Uterus (tissue), 4 donors: ENCODE results near the gene GLIS1. TPM values are rescaled to one million over a fixed set of nuclear protein-coding genes. Genes with fewer than 3 reads are reported as not detected.

Experiments used
- DNase-seq, 2 donors: peaks; one replicate each; pipeline ENCODE4 v3.0.0-alpha.2; 2019 to 2020
- H3K27ac ChIP-seq, 2 donors: fragments of 200-600 bp; sonication (generic); 1 replicate in 1 of 2; 2 replicates in 1 of 2; pipeline ENCODE4 v1.5.1; 2016 to 2018
- H3K27me3 ChIP-seq, 2 donors: fragments of 200-600 bp; sonication (generic); one replicate each; pipeline ENCODE4 v1.5.1; 2018 to 2019; ENCODE audit warnings: control low read depth in 1 of 2
- H3K36me3 ChIP-seq, 2 donors: fragments of 200-600 bp; sonication (generic); one replicate each; pipeline ENCODE4 v1.5.1; 2019; ENCODE audit warnings: control low read depth in 1 of 2
- H3K4me1 ChIP-seq, 2 donors: fragments of 200-600 bp; sonication (generic); one replicate each; pipeline ENCODE4 v1.5.1; 2018 to 2019; ENCODE audit warnings: control low read depth in 1 of 2
- H3K4me3 ChIP-seq, 2 donors: fragments of 200-600 bp; sonication (generic); 1 replicate in 1 of 2; 2 replicates in 1 of 2; pipeline ENCODE4 v1.5.1; 2018 to 2019; ENCODE audit warnings: mild to moderate bottlenecking in 1 of 2
- H3K9me3 ChIP-seq, 2 donors: fragments of 200-600 bp; sonication (generic); one replicate each; pipeline ENCODE4 v1.5.1; 2019; ENCODE audit warnings: control low read depth in 1 of 2
- POLR2A ChIP-seq, 2 donors: fragments of 450-650 bp; IDR thresholded peaks; one replicate each; pipeline ENCODE4 v1.6.1; 2016; ENCODE audit warnings: antibody characterized with exemption in 2 of 2, mild to moderate bottlenecking in 1 of 2, moderate library complexity in 1 of 2
- intact Hi-C: fragments of 100-400 bp; cut with DNase I; formaldehyde crosslinking; loops from one replicate; pipeline ENCODE4 v1.15.1; 2023; ENCODE audit warnings: low total_unique reads
- total RNA-seq, 4 donors: library from RNA; depleted of rRNA in 3 of 4; stranded (reverse); fragments of >200 nt in 3 of 4; gene quantifications; one replicate each; pipeline versions ENCODE4 v1.1.0 to v1.2.4, GENCODE V29; 2014 to 2023
- TF ChIP-seq, protein P1 (sequence below), 4 experiments: fragments of 200-600 bp in 2 of 4; fragments of 450-650 bp in 2 of 4; sonication (generic) in 2 of 4; IDR thresholded peaks; one replicate each; pipeline ENCODE4 v1.5.1; 2016 to 2019; ENCODE audit warnings: antibody characterized with exemption in 4 of 4, mild to moderate bottlenecking in 2 of 4, moderate library complexity in 1 of 4
- donor health status: DM: yes; HTN: yes; CAD: no.

The GLIS1 gene
- total RNA-seq, 4 donors from 2014 or later: 0.21 to 1.0 TPM; not detected in 2

DNA sequence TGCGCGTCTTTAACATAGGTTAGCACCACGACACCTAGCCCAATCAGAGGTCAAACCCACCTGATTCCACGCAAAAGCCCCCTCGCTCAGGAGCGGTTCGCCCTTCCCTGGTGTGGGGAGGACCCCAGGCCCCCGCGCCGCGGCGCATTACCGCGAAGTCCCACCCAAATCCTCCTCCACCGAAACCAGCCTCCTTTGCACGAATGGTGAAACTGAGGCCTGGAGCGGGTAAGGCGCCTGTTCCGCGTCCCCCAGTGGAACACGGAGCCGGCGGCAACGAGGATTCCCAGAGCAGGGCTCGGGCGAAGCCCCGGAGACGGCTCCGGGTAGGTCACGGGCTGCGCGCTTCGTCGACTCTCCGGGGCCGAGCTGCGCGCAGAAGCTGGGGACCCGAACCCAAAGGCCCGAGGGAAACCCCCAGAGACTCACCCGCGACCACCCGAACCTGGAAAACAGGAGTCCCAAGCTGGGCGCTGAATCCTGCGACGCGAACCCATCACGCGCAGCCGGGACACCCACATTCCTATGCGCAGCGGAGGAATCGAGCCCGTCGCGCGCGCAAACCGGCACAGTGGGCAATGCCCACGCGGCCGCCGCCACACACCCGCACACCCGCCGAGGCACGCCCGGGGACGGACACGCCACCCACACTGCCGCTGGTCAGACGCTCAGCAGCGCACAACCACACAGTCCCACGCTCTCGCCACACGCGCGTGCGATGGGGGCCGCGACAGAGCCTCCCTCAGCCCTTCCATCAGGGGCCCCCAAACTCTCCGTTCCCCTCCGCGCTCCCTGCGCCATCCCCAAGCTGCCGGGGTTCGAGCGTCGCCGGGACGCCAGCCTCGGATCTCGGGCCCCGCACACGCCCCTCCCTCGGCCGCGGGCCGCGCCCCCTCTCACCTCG lies 507 bp downstream of the GLIS1 start:
- H3K27ac ChIP-seq: no peak overlapping the region
- no peaks in the 10 kb centered on the region for H3K36me3 ChIP-seq
- no peaks in the 10 kb centered on the region for H3K9me3 ChIP-seq
- H3K27me3 ChIP-seq: peaks cover 0 to 6% of the 10 kb centered on the region in 2 donors
- peaks cover 0 to 10% of the 10 kb centered on the region in 2 donors for H3K4me1 ChIP-seq
- H3K4me3 ChIP-seq: peak overlapping the region; percentile 22 to 49
- DNase-seq: no peak
- TF ChIP-seq POLR2A (IDR thresholded peaks at IDR 0.05): no peak
- TF ChIP-seq, protein P1, sequence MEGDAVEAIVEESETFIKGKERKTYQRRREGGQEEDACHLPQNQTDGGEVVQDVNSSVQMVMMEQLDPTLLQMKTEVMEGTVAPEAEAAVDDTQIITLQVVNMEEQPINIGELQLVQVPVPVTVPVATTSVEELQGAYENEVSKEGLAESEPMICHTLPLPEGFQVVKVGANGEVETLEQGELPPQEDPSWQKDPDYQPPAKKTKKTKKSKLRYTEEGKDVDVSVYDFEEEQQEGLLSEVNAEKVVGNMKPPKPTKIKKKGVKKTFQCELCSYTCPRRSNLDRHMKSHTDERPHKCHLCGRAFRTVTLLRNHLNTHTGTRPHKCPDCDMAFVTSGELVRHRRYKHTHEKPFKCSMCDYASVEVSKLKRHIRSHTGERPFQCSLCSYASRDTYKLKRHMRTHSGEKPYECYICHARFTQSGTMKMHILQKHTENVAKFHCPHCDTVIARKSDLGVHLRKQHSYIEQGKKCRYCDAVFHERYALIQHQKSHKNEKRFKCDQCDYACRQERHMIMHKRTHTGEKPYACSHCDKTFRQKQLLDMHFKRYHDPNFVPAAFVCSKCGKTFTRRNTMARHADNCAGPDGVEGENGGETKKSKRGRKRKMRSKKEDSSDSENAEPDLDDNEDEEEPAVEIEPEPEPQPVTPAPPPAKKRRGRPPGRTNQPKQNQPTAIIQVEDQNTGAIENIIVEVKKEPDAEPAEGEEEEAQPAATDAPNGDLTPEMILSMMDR (IDR thresholded peaks at IDR 0.05): no peak
- intact Hi-C loops: no loop called here

DNA sequence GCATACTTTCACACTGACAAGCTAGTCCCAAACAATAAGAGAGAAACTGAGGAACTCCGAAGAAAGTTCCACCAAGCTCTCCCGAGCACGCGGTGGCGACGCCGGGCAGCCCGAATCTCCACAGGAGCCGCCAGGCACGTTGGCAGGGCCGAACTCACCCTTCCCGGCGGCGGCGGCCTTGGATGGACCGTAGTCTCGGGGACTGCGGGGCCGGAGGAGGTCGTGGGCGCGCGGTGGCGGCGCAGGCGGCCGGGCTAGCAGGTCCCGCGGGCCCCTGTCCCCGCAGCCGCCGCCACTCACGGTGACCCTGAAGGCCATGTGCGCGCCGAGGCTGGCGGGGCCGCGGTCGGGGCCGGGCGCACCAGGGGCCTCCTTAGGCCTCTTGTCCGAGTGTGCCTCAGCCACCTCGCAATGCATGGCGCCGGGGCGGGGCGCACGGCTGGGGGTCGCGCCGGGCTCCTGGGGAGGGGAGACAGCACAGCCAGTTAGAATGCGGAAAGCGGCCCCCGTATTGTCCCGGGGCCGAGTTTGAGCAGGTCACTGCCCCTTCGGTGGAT lies 1.2 kb downstream of the GLIS1 start:
- DNase-seq: no peak
- TF ChIP-seq POLR2A (IDR thresholded peaks at IDR 0.05): no peak
- TF ChIP-seq, protein P1 (IDR thresholded peaks at IDR 0.05): no peak
- H3K4me1 ChIP-seq: peaks cover 0 to 10% of the 10 kb centered on the region in 2 donors
- H3K4me3 ChIP-seq: no peak overlapping the region
- no peak overlapping the region for H3K27ac ChIP-seq
- H3K36me3 ChIP-seq: no peaks in the 10 kb centered on the region
- peaks cover 0 to 6% of the 10 kb centered on the region in 2 donors for H3K27me3 ChIP-seq
- H3K9me3 ChIP-seq: no peaks in the 10 kb centered on the region
- intact Hi-C loops: no loop called here

DNA sequence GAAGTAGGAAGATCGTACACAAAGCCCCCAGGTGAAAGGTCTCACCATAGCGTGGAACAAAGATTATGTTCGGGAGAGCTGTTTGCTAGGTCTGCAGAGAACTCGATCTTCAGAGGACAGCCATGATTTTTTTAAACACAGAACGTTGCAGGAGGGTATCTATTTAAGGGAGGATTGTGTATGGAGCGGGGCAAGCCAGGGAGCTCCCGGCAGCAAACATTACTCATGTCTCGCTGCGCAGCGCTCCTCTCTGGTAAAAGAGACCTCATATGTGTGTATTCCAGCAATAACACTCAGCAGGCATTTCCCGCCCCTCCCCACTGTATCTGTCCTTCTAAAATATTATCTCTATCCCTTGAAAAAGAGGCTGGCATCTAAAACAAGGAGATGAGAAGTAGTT lies 2.7 kb downstream of the GLIS1 start:
- no peaks in the 10 kb centered on the region for H3K36me3 ChIP-seq
- peaks cover 0 to 10% of the 10 kb centered on the region in 2 donors for H3K4me1 ChIP-seq
- no peak overlapping the region for H3K4me3 ChIP-seq
- H3K27me3 ChIP-seq: peaks cover 0 to 6% of the 10 kb centered on the region in 2 donors
- no peaks in the 10 kb centered on the region for H3K9me3 ChIP-seq
- intact Hi-C loops: no loop called here
- no peak for TF ChIP-seq POLR2A (IDR thresholded peaks at IDR 0.05)
- TF ChIP-seq, protein P1 (IDR thresholded peaks at IDR 0.05): no peak
- DNase-seq: no peak
- no peak overlapping the region for H3K27ac ChIP-seq

DNA sequence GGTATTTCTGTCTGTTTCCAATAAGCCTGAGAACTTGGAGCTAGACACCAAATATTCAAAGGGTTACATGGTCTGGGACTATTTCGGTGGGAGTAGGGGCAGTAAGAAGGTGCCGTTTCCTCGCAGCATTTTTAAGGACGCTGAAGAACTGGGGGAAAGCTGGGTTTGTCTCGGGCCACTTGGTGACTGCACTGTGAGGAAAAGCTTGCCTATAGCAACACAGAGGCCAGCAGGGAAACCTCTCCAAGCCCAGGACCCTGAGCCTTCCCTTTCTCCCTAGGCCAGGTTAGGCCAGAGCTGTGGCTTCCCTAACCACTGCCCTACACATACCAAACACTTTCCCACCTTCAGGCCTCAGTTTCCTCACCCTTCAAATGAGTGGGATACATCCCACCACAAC lies 3.3 kb downstream of the GLIS1 start:
- peaks cover 0 to 6% of the 10 kb centered on the region in 2 donors for H3K27me3 ChIP-seq
- no peak for TF ChIP-seq POLR2A (IDR thresholded peaks at IDR 0.05)

DNA sequence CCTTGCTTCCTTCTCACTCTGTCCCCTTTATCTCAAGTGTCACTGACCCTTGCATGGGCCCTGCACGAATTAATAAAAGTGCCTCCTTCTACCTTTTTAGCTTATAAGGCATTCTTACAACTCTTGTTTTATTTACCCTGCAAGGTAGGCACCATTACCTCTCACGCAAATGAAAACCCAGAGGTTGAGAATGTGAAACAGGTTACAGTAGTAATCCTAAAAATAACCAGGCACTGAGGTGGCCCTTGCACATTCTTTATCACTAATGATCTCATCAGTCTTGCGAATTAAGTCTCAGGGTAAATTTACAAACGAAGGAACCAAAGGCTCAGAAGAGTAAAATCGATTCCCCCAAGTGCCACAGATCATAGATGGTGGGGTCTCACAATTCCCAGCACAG lies 3.7 kb downstream of the GLIS1 start:
- intact Hi-C loops: no loop called here
- H3K27me3 ChIP-seq: peaks cover 0 to 6% of the 10 kb centered on the region in 2 donors
- no peak overlapping the region for H3K4me3 ChIP-seq

More for the DNA sequence above, 3.3 kb downstream of the GLIS1 start:
- no peak overlapping the region for H3K4me3 ChIP-seq
- intact Hi-C loops: no loop called here
- no peak overlapping the region for H3K27ac ChIP-seq
- DNase-seq: no peak
- no peaks in the 10 kb centered on the region for H3K9me3 ChIP-seq
- no peaks in the 10 kb centered on the region for H3K36me3 ChIP-seq
- peaks cover 0 to 10% of the 10 kb centered on the region in 2 donors for H3K4me1 ChIP-seq

More for the DNA sequence above, 3.7 kb downstream of the GLIS1 start:
- DNase-seq: no peak
- H3K27ac ChIP-seq: no peak overlapping the region
- H3K36me3 ChIP-seq: no peaks in the 10 kb centered on the region
- no peak for TF ChIP-seq POLR2A (IDR thresholded peaks at IDR 0.05)
- TF ChIP-seq, protein P1 (IDR thresholded peaks at IDR 0.05): no peak
- H3K9me3 ChIP-seq: no peaks in the 10 kb centered on the region
- peaks cover 0 to 10% of the 10 kb centered on the region in 2 donors for H3K4me1 ChIP-seq
